Lower lobe of right lung (tissue), 2 donors: ENCODE measurements around the gene ZNF483. TPM values are rescaled to one million over a fixed set of nuclear protein-coding genes. Genes with fewer than 3 reads are reported as not detected.
A peak's percentile ranks its signal among the peaks of the same experiment; 100 is the strongest.
"Not testable (repeated sequence)": the region's sequence is repeated elsewhere in the genome, so short reads cannot be mapped to it uniquely, and the experiment has no call there.

Source experiments
- ATAC-seq, 2 donors: fragments of 200-7000 bp; cut with Tn5 transposase; one replicate each; pipeline ENCODE4 v1.9.1; 2020 to 2022; ENCODE audit warnings: mild to moderate bottlenecking in 2 of 2, moderate library complexity in 2 of 2
- DNase-seq: peaks from one replicate; pipeline ENCODE4 v3.0.0-alpha.2; 2020
- H3K27ac ChIP-seq: fragments of 200-600 bp; one replicate; pipeline ENCODE4 v1.8.0; 2022
- H3K27me3 ChIP-seq: fragments of 200-600 bp; one replicate; pipeline ENCODE4 v1.8.0; 2022; ENCODE audit warnings: low read depth
- H3K36me3 ChIP-seq: fragments of 200-600 bp; one replicate; pipeline ENCODE4 v1.8.0; 2022; ENCODE audit warnings: mild to moderate bottlenecking
- H3K4me1 ChIP-seq: fragments of 200-600 bp; one replicate; pipeline ENCODE4 v1.8.0; 2022
- H3K4me3 ChIP-seq: fragments of 200-600 bp; one replicate; pipeline ENCODE4 v1.8.0; 2022; ENCODE audit warnings: mild to moderate bottlenecking
- H3K9me3 ChIP-seq: fragments of 200-600 bp; one replicate; pipeline ENCODE4 v1.8.0; 2022
- intact Hi-C: fragments of 100-400 bp; cut with DNase I; formaldehyde crosslinking; loops from one replicate; pipeline ENCODE4 v1.11.0; 2022
- total RNA-seq: library from RNA; stranded (reverse); fragmentation: NEBNext Ultra II Directional; extraction: Animal tissue kit (Norgen Biotek cat#: 25700); gene quantifications from one replicate; pipeline ENCODE4 v1.2.1, GENCODE V29; 2021
- TF ChIP-seq, protein P1 (sequence below): fragments of 200-600 bp; IDR thresholded peaks from one replicate; pipeline ENCODE4 v1.8.0; 2022; ENCODE audit warnings: antibody characterized with exemption, mild to moderate bottlenecking
- donor health status: DM: no; HTN: yes; CAD: no; lungs with severe emphysema.

ZNF483 gene
- total RNA-seq, 1 donor from 2014 or later = 5.1 TPM

DNA sequence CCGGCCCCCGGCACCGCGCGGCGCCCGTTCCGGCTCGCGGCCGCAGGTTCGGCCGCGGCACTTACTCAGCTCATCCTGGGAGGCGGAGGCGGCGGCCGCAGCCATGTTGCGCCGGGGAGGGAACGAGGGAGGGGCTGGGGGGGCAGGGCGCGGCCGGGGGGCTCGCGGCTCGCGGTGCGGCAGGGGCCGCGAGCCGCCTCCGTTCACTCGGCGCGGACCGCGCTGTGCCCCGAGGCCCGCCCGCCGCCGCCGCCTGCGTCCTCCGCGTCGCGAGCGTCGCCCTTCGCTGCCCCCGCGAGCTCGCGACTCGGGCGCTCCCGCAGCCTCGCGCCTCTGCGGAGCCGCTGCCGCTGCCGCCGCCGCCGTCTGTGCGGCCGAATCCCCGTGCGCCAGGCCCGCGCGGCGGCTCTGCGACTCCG, 41.5 kb upstream of the ZNF483 start:
- DNase-seq = no peak
- peak; percentile 11 to 20 for ATAC-seq

DNA sequence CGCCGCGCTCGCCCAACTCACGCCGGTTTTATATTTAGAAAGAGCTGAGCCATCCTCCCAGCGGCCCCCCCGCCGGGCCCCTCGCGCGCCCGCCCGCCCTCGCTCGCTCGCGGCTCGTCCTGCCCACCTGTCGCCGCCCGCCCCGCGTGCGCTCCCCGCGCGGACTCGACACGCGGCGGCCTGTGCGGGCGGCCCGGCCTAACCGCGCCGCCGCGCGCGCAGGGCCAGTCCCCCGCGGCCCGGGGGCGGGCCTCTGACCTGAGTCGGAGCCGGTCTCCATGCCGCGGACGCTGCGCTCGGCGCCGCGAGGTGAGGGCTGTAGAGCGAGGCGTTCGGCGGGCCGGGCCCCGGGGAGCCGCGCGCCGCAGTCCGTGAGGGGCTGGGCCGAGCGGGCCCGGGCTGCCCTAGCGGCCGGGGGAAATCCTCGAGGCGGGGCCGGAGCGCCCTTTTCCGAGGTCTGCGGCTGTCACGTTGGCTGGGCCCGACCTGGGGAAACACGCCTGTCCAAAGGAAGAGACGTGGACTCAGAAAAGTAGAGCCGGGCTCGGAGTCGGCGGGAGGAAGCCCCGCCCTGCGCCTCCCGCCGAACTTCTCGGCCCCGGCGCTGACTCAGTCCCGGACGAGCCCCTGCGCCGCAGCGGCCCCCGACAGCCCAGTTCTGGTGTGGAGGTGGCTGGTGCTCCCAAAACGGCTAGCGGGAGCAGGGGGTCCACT, 41.0 kb upstream of the ZNF483 start, which contains the start of gene ECPAS:
Gene ECPAS (minus strand): TSS at position 526 of the 714 bp plus-strand sequence. CDS start 11,465 bp downstream, outside the sequence.
- peak within 1 kb of the TSS; percentile 90 for H3K4me3 ChIP-seq
- DNase-seq = peak; percentile 84
- H3K27ac ChIP-seq = peak within 1 kb of the TSS; percentile 98
- peak; percentile 87 to 88 for ATAC-seq
- no peaks in the 10 kb centered on the region for H3K36me3 ChIP-seq
- peaks cover 34% of the 10 kb centered on the region for H3K4me1 ChIP-seq
- TF ChIP-seq, protein P1, sequence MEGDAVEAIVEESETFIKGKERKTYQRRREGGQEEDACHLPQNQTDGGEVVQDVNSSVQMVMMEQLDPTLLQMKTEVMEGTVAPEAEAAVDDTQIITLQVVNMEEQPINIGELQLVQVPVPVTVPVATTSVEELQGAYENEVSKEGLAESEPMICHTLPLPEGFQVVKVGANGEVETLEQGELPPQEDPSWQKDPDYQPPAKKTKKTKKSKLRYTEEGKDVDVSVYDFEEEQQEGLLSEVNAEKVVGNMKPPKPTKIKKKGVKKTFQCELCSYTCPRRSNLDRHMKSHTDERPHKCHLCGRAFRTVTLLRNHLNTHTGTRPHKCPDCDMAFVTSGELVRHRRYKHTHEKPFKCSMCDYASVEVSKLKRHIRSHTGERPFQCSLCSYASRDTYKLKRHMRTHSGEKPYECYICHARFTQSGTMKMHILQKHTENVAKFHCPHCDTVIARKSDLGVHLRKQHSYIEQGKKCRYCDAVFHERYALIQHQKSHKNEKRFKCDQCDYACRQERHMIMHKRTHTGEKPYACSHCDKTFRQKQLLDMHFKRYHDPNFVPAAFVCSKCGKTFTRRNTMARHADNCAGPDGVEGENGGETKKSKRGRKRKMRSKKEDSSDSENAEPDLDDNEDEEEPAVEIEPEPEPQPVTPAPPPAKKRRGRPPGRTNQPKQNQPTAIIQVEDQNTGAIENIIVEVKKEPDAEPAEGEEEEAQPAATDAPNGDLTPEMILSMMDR = no peak
- no peaks in the 10 kb centered on the region for H3K27me3 ChIP-seq
- intact Hi-C loops = no loop called here
- H3K9me3 ChIP-seq = no peaks in the 10 kb centered on the region

More for the DNA sequence above, 41.5 kb upstream of the ZNF483 start:
- TF ChIP-seq, protein P1 = no peak
- Histone ChIP-seq H3K4me1 (peaks cover 39% of the 10 kb centered on the region), H3K4me3 (peak overlapping the region; percentile 90), H3K27me3 (no peaks in the 10 kb centered on the region), H3K36me3 (no peaks in the 10 kb centered on the region), H3K27ac (peak overlapping the region; percentile 98), H3K9me3 (no peaks in the 10 kb centered on the region)
- intact Hi-C loops = no loop called here

DNA sequence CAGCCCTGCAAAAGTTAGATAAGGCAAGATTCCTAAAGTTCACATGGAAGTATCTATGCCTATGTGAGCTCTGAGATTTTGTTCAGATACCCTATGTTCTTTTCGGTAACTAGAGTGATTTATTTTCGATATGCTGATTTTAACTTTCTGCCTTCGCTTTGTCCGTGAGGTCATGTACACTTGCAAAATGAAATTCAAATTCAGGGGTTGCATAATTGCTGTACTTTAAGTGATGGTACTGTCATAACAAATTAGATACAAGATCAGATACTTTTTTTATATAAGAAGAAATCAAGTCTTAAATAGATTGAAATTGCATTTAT, 40.4 kb upstream of the ZNF483 start:
- no peak for ATAC-seq
- TF ChIP-seq, protein P1 = no peak
- intact Hi-C loops = no loop called here

DNA sequence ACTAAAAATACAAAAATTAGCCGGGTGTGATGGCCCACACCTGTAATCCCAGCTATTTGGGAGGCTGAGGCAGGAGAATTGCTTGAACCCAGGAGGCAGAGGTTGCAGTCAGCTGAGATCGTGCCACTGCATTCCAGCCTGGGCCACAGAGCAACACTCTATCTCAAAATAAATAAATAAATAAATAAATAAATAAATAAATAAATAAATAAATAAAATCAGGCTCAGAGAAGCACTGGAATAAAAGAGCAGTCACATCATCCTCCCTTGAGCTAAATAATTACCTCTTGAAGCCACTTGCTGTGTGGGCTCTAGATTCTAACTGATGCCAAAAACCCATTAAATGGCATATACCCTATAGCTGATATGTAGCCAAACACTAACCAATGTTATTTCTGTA, 27.8 kb upstream of the ZNF483 start:
- H3K4me1 ChIP-seq, H3K9me3 ChIP-seq, intact Hi-C loops, DNase-seq, ATAC-seq, H3K27me3 ChIP-seq, H3K27ac ChIP-seq, H3K36me3 ChIP-seq, H3K4me3 ChIP-seq: not testable (repeated sequence)

More for the DNA sequence above, 40.4 kb upstream of the ZNF483 start:
- Histone ChIP-seq H3K4me3 (peak overlapping the region; percentile 90), H3K9me3 (no peaks in the 10 kb centered on the region), H3K27ac (peak overlapping the region; percentile 98), H3K4me1 (peaks cover 32% of the 10 kb centered on the region), H3K27me3 (no peaks in the 10 kb centered on the region), H3K36me3 (no peaks in the 10 kb centered on the region)
- DNase-seq = no peak

DNA sequence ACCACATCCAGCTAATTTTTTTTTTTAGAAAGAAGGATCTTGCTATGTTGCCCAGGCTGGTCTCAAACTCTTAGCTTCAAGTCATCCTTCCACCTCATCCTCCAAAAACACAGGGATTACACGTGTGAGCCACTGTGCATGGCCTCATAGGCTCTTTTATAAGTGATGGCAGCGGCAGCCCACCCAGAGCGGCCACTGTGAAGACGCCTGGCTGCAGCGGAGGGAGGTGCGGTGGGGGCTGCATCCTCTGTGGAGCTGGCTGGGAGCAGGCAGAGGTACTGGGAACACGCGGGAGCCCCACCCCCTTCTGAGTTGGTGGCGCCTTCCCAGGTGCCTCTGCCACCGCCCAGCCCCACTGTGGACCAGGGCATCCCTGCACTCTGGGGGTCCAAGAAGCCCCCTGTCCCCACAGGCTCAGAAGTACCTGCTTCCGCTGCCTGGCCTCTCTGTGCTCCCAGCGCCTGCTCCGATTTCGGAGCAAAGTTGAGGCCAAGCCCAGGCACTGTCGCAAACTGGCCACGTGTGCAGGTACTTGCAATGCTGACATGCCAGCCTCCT, 23.9 kb upstream of the ZNF483 start:
- Histone ChIP-seq H3K36me3 (no peaks in the 10 kb centered on the region), H3K9me3 (no peaks in the 10 kb centered on the region), H3K4me3 (no peak overlapping the region), H3K27me3 (no peaks in the 10 kb centered on the region), H3K27ac (no peak overlapping the region), H3K4me1 (no peaks in the 10 kb centered on the region)
- ATAC-seq (no peak), DNase-seq (no peak)
- intact Hi-C loops = no loop called here
- TF ChIP-seq, protein P1 = no peak

DNA sequence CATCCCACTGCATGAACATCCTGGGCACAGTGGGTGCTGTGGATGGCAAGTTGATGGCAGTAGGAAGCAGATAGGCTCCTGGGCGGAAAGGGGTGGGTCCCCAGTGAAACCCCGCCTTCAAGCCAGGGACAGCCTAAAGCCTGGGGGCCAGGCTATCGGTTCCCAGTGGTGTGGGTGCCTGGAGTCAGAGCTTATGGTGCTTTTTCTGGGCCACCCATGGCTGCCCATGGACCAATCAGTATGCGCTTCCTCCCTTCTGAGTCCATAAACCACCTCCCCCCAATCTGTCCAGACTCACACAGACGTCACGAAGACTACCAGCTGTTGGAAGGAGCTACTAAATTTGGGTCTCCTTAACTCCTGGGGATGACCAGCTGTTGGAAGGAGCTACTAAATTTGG, 23.3 kb upstream of the ZNF483 start:
- Histone ChIP-seq H3K27ac (no peak overlapping the region), H3K4me3 (no peak overlapping the region), H3K36me3 (no peaks in the 10 kb centered on the region), H3K4me1 (no peaks in the 10 kb centered on the region), H3K9me3 (no peaks in the 10 kb centered on the region), H3K27me3 (no peaks in the 10 kb centered on the region)
- ATAC-seq (no peak), DNase-seq (no peak)
- intact Hi-C loops = no loop called here
- TF ChIP-seq, protein P1 = no peak
